Measurements from ENCODE around the gene ELOVL5. TPM values are rescaled to one million over a fixed set of nuclear protein-coding genes. Genes with fewer than 3 reads are reported as not detected.

ELOVL5 gene
- polyA plus RNA-seq, 3 donors, result 44.7 to 97.1 (median 69.5) TPM

DNA sequence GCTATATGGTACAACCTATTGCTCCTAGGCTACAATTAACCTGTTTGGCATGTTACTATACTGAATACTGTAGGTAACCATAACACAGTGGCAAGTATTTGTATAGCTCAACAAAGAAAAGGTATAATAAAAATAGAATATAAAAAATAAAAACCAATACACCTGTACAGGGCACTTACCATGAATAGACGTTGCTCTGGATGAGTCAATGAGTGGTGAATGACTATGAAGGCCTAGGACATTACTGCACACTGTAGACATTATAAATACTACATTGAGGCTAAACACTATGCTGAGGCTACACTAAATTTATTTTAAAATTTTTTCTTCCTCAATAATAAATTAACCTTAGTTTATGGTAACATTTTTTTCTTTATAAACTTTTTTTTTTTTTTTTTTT is 18.6 kb downstream of the ELOVL5 start:
- no peaks in the 10 kb centered on the region for H3K9me3 ChIP-seq (replicated peaks in 1 of 2; ENCODE audit: control insufficient read depth in 1 of 2, insufficient read depth in 1 of 2, low read length in 2 of 2)
- peaks cover 0 to 4% (median 0%) of the 10 kb centered on the region in 3 donors for H3K27me3 Mint-ChIP-seq (ENCODE audit: low read depth in 3 of 3)
- peaks cover 93% of the 10 kb centered on the region for H4K20me1 ChIP-seq (ENCODE audit: insufficient read depth, low read length)
- intact Hi-C loops (cut with micrococcal nuclease), result no loop called here
- H3K4me3 ChIP-seq (replicated peaks in 1 of 3; ENCODE audit: low read depth in 2 of 3, low read length in 3 of 3), result no peak overlapping the region
- H3K4me1 Mint-ChIP-seq, result peaks cover 54% of the 10 kb centered on the region
- H3K4me1 ChIP-seq (ENCODE audit: control insufficient read depth in 1 of 2, insufficient read depth in 2 of 2, low read length in 2 of 2), result peaks cover 12 to 15% of the 10 kb centered on the region in 2 donors
- no peak overlapping the region for H3K27ac ChIP-seq (ENCODE audit: low read depth in 1 of 2, low read length in 2 of 2)
- H3K79me2 ChIP-seq (ENCODE audit: insufficient read depth, low read length), result peaks cover 99% of the 10 kb centered on the region
- DNase-seq, result no peak
- H3K4me2 ChIP-seq (replicated peaks; ENCODE audit: extremely low read depth, low read length, poor library complexity, severe bottlenecking), result no peak overlapping the region
- H3K9ac ChIP-seq (ENCODE audit: insufficient read depth, low read length, poor library complexity, severe bottlenecking), result no peak overlapping the region
- peaks cover 0 to 3% of the 10 kb centered on the region in 2 donors for H3K36me3 ChIP-seq (replicated peaks in 1 of 2; ENCODE audit: control insufficient read depth in 1 of 2, insufficient read depth in 2 of 2, low read length in 2 of 2)
- no CpG with 5 or more reads among the region's 1 CpG for WGBS (ENCODE audit: insufficient coverage)
- no peak overlapping the region for H3K4me3 Mint-ChIP-seq
- no peak overlapping the region for H2AFZ ChIP-seq (ENCODE audit: insufficient read depth, low read depth, low read length, poor library complexity, severe bottlenecking)
- H3K27ac Mint-ChIP-seq, result no peak overlapping the region
- H3K36me3 Mint-ChIP-seq, result peaks cover 14 to 36% of the 10 kb centered on the region in 2 donors
- H3K27me3 ChIP-seq (ENCODE audit: control insufficient read depth in 2 of 2, insufficient read depth in 2 of 2, low read length in 2 of 2), result no peaks in the 10 kb centered on the region
- peaks cover 0 to 2% (median 0%) of the 10 kb centered on the region in 7 donors for H3K9me3 Mint-ChIP-seq
- TF ChIP-seq, protein P1, sequence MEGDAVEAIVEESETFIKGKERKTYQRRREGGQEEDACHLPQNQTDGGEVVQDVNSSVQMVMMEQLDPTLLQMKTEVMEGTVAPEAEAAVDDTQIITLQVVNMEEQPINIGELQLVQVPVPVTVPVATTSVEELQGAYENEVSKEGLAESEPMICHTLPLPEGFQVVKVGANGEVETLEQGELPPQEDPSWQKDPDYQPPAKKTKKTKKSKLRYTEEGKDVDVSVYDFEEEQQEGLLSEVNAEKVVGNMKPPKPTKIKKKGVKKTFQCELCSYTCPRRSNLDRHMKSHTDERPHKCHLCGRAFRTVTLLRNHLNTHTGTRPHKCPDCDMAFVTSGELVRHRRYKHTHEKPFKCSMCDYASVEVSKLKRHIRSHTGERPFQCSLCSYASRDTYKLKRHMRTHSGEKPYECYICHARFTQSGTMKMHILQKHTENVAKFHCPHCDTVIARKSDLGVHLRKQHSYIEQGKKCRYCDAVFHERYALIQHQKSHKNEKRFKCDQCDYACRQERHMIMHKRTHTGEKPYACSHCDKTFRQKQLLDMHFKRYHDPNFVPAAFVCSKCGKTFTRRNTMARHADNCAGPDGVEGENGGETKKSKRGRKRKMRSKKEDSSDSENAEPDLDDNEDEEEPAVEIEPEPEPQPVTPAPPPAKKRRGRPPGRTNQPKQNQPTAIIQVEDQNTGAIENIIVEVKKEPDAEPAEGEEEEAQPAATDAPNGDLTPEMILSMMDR (IDR thresholded peaks at IDR 0.05), result no peak

- Histone ChIP-seq H3K9me3 (replicated peaks in 1 of 2; ENCODE audit: control insufficient read depth in 1 of 2, insufficient read depth in 1 of 2, low read length in 2 of 2) (no peaks in the 10 kb centered on the region), H3K4me3 (replicated peaks in 1 of 3; ENCODE audit: low read depth in 2 of 3, low read length in 3 of 3) (no peak overlapping the region), H2AFZ (ENCODE audit: insufficient read depth, low read depth, low read length, poor library complexity, severe bottlenecking) (no peak overlapping the region), H4K20me1 (ENCODE audit: insufficient read depth, low read length) (peaks cover 93% of the 10 kb centered on the region), H3K27ac (ENCODE audit: low read depth in 1 of 2, low read length in 2 of 2) (no peak overlapping the region), H3K9ac (ENCODE audit: insufficient read depth, low read length, poor library complexity, severe bottlenecking) (no peak overlapping the region), H3K27me3 (ENCODE audit: control insufficient read depth in 2 of 2, insufficient read depth in 2 of 2, low read length in 2 of 2) (no peaks in the 10 kb centered on the region), H3K4me1 (ENCODE audit: control insufficient read depth in 1 of 2, insufficient read depth in 2 of 2, low read length in 2 of 2) (peaks cover 0 to 6% of the 10 kb centered on the region in 2 donors), H3K36me3 (replicated peaks in 1 of 2; ENCODE audit: control insufficient read depth in 1 of 2, insufficient read depth in 2 of 2, low read length in 2 of 2) (peaks cover 0 to 3% of the 10 kb centered on the region in 2 donors), H3K79me2 (ENCODE audit: insufficient read depth, low read length) (peaks cover 99% of the 10 kb centered on the region), H3K4me2 (replicated peaks; ENCODE audit: extremely low read depth, low read length, poor library complexity, severe bottlenecking) (no peak overlapping the region)
- H3K4me1 Mint-ChIP-seq, result peaks cover 46% of the 10 kb centered on the region
- H3K27ac Mint-ChIP-seq, result no peak overlapping the region
- TF ChIP-seq, protein P1 (IDR thresholded peaks at IDR 0.05), result no peak
- H3K9me3 Mint-ChIP-seq, result peaks cover 0 to 3% (median 2%) of the 10 kb centered on the region in 7 donors
- no peak overlapping the region for H3K4me3 Mint-ChIP-seq
- intact Hi-C loops (cut with micrococcal nuclease), result no loop called here
- peaks cover 0 to 4% (median 1%) of the 10 kb centered on the region in 3 donors for H3K27me3 Mint-ChIP-seq (ENCODE audit: low read depth in 3 of 3)
- no peak for DNase-seq
- H3K36me3 Mint-ChIP-seq, result peaks cover 14 to 40% of the 10 kb centered on the region in 2 donors
Measured at GRCh38 chr6:53328375-53328774, 20.4 kb downstream of the ELOVL5 start.

Data from CD14-positive monocyte (primary cell).